Hepatocyte (in vitro differentiated cells): ENCODE measurements around the gene HNRNPLL.

Experiments
- CTCF ChIP-seq: fragments of 200-600 bp; sonication (generic); IDR thresholded peaks from 2 replicates; pipeline ENCODE4 v1.5.1; 2016; ENCODE audit warnings: antibody characterized with exemption, mild to moderate bottlenecking; ENCODE audit not compliant: poor library complexity
- EZH2 ChIP-seq: fragments of 200-600 bp; sonication (generic); IDR thresholded peaks from 2 replicates; pipeline ENCODE4 v1.6.1; 2016; ENCODE audit warnings: antibody characterized with exemption, mild to moderate bottlenecking, borderline replicate concordance
- EZH2phosphoT487 ChIP-seq: fragments of 200-600 bp; sonication (generic); IDR thresholded peaks from one replicate; pipeline ENCODE4 v1.6.1; 2018; ENCODE audit warnings: antibody characterized with exemption, mild to moderate bottlenecking, low read depth, moderate library complexity; ENCODE audit not compliant: unreplicated experiment, severe bottlenecking

GRCh38 chr2:38539086-38539485 is 63.6 kb downstream of the HNRNPLL start:
- TF ChIP-seq CTCF, result no peak
- TF ChIP-seq EZH2, result no peak
- TF ChIP-seq EZH2phosphoT487, result no peak
